HG03159 (cell line): Measurements from ENCODE around the gene C2orf78.
"Not testable (repeated sequence)": the region's sequence is repeated elsewhere in the genome, so short reads cannot be mapped to it uniquely, and the experiment has no call there.

Experiments used
- ATAC-seq: cut with Tn5 transposase; IDR thresholded peaks from one replicate; pipeline ENCODE4 v1.9.1; 2021; ENCODE audit warnings: mild to moderate bottlenecking, moderate library complexity; ENCODE audit not compliant: unreplicated experiment

C2orf78 gene, protein sequence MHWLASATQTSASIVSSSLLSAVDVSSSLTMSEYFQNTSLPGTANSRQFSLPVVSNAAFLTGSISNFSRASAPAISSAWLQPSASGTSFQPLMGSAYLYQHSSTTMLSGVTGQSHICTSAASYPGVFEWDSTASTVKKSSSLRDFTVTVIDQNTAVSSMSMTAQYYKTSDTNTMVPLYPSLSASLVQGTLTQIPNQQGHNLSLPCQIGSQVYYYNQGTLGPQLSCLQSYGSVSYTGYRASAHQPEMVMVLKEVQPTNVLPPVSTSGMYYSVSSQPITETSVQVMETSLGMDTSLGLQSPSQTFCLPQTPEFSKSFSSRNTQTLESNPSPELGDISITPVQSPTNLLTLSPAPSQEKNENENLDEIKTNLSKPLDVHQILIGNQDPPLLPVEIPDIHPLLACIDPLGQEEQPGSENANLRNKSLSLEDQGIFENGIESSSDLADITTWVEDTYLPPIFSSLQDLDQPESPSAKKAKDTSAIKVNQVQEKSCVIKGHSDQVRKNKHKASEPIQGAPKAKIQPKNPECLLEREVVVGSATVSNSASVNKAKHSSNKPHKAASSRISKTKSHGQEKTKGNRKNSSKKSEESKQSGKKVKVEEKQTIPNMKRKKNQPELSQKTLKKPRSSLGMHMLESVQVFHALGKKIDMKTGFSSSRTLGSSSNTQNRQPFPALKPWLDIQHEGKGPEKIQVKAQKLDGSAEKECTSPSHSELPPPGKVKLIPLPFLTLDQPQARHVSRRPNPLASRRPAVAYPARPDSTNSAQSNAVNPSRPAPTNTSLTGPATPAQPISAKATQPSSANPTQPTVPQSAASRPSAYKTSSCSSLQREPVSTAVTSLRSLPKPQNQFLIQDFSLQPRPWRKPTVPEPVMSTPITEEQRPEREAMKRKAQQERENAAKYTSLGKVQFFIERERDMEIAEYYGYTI

DNA sequence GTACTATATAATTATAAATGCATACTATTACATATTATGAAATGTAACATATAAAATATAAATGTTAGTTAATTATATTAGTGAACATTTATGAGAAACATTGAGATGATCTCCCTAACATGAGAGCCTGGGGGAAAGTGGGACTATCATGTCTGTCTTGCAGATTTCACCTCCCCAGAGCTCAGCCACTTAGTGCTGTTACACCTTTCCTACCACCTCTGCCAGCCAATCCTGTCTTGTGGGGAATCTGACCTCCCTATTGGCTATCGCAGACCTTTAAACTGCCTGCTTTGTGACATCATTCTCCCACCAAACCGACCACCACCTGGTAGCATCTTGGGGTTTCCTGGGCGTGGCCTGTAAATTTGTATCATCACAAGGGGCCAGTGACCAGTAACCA is at the start of gene C2orf78:
Gene C2orf78 (plus strand): TSS at position 301 of the 400 bp plus-strand sequence. CDS start 127 bp downstream, outside the sequence.
- not testable (repeated sequence) for ATAC-seq

DNA sequence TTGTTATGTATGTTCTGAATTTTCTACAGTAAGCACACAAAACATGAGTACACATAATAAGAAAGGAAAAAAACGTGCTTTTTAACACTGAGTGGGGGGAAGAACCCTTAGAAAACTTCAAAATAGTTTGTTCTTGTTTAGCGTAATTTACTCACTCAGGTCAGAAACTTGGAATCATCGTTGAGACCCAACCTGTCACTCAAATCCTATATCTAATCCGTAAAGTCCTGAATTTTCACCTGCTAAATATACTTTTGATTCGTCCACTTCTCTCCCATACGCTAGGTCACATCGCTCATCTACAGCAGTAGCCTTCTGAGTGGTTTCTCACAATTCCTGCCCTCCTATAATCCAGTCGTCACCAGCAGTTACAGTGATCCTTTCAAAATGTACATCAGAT is 47.6 kb upstream of the C2orf78 start:
- no peak for ATAC-seq

DNA sequence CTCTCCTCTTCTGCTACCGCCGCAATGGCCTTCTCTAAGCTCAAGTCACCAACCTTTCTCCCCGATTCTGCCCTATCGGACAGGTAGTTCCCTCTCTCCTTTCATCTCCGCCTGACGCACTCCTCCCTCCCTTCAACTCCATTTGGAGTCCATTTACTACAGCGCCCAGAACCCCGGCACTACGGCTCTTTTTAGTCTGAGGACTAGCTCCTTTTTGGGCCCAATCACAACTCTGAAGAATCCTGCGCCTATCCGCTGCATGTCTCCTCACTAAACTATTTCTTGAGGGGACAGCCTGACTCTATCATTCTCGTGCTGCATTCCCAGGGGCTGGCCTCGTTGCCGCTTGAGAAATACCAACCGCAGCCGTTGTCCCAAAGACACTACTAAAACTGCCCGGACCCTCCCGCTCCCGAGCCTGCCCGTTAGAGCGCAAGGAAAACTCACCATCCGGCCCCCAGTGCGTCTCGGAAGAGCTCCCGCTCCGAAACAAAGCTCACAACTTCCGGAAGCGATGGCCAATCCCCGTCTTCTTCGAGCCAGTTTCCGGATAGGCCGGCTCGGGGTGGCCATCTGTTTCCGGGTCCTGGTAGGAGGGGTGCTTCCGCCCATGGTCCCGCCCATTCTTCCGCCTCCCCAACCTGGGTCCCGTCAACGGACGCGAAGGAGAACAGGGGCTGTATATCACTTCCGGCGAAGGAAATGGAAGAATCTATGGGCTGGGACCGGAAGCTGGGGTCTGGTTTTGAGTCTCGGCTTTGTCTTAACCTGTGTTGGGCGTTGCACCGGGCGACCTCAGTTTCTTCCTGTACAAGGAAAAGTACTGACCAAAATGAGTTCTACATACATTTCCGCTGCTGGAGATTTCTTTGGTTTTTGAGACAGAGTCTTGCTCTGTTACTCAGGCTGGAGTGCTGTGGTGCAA is 46.9 kb upstream of the C2orf78 start, which contains the start of gene TPRKB:
Gene TPRKB (minus strand): TSS at position 491 of the 925 bp plus-strand sequence. CDS start 2,776 bp downstream, outside the sequence.
- peak; percentile 96 for ATAC-seq

DNA sequence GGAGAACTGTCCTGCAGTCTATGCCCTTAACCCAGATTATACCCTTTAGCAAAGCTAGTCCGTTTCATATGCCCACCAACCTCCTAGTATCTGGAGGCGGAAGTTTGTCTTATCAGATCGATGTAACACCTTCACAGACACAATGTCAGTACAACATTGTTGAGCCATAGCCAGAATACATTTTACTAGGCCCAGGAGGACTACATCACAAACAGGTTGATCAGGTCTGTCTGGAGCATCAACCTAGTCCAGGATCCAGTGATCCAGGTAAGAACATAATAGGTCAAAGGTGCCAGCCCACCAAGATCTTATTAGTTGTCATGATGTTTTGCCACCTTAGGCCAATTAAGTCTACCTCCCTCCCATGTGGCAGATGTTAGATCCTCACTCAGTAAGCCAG is 44.9 kb upstream of the C2orf78 start:
- ATAC-seq: no peak

DNA sequence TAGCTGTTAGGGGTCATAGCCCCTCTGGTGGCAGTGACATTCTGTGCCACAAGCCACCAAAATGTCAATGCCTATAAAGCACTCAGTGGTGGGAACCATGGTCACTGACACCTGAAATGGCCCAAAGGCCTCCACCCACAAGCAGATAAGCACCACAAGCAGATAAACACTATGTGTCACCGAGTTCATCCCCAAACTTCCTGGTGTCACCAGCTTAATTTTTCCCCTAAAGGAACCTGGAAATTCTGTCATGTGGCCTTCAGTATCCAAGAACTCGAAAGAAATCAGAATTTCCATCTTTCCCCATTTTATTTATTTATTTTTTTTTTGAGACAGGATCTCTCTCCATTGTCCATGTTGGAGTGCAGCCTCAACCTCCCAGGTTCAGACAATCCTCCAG is 43.2 kb upstream of the C2orf78 start:
- ATAC-seq: no peak

DNA sequence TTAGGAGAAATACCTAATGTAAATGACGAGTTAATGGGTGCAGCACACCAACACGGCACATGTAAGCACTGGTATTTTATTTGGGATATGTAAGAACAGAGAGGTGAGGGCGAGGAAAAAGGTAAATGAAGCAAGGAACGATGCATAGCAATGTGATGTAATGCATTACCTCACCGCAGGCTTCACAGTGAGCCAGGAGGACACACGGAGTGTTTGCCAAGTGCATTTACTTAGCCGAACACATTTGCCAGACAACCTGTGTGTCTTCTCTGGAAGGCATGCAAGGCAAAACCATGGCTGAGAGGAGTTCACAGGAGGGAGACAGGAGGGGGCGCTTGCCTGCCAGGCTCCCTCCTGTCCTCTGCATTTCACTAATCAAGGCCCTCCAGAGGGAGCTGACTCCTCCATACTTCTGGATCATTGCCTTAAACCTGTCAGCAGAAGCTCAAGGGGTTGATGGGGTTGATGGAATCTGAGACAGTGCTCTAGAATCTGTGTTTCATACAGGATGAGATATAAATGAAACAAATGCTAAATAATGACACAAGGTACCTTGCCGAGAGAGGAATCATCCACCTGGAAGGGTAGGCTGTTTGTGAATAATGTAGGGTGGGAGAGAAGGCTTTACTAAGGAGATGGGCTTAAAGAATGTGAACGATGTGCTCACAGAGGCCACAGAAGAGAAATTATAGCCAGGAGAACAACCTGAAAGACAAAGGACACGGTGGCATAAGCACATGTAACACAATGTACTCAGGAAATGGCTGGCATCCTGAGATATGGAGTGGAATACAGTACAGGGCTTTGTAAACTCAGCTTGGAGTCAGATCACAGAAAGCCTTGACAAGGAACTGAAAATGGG is 37.7 kb upstream of the C2orf78 start:
- ATAC-seq: no peak

DNA sequence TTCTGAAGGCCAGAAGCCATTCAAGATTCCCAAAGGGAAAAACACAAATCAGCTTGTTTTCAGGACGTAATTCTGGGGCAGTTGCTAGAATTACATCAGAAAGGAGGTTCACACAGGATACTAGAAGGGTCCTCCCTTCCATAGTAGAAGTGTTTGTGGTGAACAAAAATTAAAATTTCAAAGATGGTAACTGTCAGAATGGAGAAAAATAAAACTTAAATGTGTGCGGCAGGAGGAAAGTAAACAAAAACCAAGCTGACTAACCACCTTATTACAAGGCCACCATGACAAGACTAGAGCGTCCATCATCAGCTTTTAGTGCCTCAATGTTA is 37.1 kb upstream of the C2orf78 start:
- no peak for ATAC-seq

DNA sequence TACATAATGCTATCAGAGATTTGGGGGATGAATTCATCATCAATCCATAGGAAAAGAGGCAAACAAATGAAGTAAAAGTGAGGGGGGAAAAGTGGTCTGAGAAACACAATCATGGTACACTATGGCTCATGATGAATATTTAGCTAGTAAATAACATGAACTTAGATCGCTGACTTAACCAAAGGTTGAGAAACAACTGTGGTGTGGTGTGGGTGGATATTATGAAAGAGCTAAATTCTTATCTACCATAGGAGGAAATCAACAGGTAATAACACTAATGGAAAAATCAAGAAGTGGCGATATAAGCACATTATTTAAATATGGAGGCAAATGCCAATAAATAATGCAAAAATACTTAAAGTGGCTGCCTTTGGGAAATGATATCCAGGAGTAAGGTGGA is 34.7 kb upstream of the C2orf78 start:
- no peak for ATAC-seq

DNA sequence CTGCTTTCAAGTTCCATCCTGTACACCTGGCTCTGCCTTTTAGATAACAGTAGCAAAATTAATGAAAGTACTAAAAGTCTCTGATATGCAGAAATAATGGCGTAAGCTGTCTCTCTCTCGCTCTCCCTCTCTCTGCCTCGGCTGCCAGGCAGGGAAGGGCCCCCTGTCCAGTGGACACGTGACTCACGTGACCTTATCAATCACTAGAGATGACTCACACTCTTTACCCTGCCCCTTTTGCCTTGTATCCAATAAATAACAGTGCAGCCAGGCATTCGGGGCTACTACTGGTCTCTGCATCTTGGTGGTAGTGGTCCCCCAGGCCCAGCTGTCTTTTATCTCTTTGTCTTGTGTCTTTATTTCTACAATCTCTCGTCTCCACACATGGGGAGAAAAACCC is 29.7 kb upstream of the C2orf78 start:
- ATAC-seq: not testable (repeated sequence)

DNA sequence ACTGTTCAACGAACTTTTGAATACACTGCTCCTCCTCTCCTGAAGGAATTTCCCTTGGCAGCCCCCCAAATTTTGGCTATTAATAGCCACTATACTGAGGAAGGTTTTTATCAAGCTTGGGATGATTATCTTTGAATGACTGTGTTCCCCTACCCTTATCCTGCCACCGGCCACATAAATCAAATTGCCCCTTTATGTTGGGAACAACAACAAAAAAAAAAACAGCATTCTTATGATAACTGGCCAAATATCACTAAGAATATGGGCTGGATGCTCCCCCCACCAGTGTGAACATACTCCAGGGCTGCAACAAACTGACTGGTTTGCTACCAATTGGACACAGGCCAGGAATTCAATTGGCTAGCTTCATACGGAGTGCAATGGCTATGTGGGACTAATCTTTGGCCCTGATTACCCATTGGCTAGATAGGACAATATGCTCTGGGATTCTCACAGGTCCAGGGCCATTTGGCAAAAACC is 24.7 kb upstream of the C2orf78 start:
- ATAC-seq: no peak

DNA sequence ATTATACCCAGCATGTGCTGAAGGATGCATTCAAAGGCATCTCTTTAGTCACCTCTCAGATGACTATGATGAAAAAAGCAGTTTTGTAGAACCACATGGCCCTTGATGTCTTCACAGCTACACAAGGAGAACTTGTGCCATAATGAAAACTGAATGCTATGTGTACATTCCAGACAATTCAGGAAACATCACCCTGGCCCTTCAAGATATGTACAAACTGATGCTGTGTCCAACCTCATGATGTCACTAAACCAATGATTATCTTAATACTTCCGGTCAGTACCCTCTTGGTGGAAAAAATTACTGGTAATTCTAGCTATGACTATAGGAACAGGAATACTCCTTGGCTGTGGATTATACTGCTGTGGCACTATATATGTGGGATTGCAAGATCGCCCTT is 24.1 kb upstream of the C2orf78 start:
- no peak for ATAC-seq

DNA sequence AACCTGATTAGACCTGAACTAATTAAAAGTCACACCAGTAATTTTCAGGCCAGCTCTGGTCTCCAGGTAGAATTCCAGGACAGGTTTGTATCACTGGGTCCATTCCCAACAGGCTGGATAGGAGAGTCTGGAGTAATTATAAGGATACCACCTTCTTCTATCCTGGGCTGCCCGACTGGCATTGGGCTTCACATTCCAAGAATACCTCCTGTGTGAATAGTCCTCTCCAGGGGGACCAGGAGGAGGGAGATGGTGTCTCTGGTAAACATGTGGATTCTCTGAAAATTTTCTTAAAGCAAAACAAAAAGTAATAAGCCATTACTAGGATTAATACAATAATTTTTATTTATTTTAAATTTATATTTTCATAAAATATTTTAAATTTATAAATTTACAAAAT is 21.4 kb upstream of the C2orf78 start:
- ATAC-seq: no peak

DNA sequence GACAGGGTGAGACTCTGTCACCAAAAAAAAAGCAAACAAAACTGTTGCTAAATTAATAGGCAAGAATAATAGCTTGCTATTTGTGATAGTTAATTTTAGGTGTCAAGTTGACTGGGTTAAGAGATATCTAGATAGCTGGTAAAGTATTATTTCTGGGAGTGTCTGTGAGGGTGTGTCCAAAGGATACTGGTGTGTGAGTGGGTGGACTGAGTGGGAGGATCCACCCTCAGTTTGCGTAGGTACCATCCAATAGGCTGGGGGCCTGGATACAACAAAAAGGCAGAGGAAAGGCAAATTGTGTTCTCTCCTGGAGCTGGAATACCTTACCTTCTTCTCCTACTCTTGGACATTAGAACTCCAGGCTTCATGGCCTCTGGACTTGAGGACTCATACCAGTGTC is 19.0 kb upstream of the C2orf78 start:
- no peak for ATAC-seq

DNA sequence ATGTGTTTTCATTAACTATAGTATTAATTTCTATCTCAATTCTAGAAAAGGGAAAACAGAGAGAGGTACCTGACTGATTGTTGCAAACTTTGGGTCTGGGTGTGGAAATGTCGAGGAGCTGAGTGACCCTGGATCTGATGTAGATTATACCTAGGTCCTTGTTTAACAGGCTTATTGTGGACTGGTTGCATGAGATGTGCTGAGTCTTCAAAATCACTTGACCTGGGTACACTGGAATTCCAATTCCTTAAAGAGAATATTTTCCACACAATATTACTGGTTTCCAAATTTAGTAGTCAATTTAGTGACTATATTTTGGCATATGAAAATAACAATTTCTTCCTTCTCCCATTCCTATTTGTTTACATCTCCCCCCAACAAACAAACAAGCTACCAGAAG is 17.6 kb upstream of the C2orf78 start:
- ATAC-seq: no peak

DNA sequence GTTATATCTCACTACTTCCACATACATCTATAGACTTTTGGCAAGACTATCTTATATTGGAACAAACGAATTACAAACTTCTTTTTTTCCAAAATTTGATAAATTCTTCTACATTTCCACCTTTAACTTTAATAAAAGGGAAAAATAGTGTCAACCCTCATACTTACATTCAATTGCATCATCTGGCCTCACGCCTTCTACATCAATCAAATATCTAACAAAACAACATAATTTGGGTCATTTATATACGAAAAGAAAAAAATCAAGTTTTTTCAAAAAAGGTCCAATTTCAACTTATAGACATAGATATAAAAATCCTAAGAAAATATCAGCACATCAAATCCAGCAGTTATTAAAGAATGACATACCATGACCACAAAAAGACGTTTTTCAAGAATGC is 17.0 kb upstream of the C2orf78 start:
- no peak for ATAC-seq

DNA sequence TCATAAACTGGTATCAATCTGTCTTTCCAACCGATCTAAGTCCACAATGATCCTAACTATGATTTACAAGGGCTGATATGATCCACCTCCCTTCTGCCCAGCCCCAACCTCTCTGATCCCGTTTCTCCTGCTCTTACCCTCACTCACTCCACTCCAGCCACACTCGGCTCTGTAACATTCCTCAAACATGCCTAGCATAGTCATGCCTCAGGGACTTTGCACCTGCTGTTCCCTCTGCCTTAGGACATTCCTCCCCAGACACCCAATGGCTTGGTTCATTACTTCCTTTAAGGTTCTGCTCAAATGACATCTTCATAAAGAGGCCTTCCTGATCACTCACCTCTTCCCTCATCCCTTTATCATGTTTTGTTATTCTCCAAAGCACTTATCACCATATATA is 13.3 kb upstream of the C2orf78 start:
- no peak for ATAC-seq

DNA sequence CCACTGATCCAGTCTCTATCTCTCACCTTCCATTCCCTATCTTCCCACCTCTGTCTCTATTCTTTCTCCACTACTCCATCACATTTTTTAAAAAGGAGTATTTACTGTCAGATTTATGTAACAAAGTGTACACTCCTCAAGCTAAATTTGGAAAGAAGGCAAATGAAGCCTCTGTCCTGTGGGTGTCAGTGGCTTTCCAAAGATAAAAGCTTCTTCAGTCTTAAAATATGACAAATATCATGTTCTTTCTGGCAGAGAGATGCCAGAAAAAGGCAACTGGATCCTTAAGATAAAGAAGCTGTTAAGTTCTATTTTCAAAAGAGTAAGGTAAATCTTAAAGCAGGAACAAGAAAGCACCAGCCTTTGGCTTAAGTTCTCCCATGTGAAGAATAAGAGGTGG is 11.2 kb upstream of the C2orf78 start:
- ATAC-seq: no peak

DNA sequence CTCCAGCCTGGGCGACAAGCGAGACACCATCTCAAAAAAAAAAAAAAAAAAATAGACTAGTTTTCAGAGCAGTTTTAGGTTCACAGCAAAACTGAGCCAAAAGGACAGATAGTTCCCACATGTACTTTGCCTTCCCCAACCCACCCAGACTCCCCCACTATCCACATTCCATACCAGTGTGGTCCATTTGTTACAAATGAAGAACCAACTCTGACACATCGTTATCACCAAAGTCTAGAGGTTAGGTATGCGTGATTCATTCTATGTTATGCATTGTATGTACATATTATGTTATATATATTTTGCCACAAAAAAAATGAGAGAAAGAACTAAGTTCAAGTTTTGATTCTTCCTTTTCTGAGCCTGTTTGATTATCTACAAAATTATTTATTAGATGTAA is 7.6 kb upstream of the C2orf78 start:
- no peak for ATAC-seq

DNA sequence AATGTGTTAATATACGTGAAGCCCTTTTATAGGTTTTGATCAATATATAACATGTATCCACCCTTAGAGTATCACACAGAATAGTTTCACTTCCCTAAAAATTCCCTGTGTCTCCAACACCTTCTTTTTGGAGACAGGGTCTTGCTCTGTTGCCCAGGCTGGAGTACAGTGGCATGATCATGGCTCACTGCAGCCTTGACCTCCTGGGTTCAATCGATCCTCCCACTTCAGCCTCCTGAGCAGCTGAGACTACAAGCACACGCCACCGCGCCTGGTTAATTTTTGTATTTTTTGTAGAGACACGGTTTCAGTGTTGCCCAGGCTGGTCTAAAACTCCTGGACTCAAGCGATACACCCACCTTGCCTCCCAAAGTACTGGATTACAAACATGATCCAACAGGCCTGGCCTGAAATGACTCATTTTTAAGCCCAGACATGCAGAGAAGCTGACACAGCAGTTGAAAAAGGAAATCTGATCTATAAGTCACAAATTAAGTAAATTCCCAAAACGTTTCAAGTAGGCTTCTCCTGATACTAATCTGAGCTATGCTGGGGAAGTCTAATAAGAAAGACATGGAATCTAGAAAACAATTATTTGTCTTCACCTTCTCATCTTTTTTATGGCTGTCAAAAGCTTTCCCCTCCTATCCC is 7.0 kb upstream of the C2orf78 start:
- no peak for ATAC-seq
